Calu3 (cell line): ENCODE results near the gene TMEM63B. TPM values are rescaled to one million over a fixed set of nuclear protein-coding genes. Genes with fewer than 3 reads are reported as not detected.
"Not testable (repeated sequence)": the region's sequence is repeated elsewhere in the genome, so short reads cannot be mapped to it uniquely, and the experiment has no call there.

Source experiments
- BruUV-seq: library from RNA; stranded (reverse); fragments of 400-500 nt; replicated peaks from 2 replicates; lab custom pipeline; 2021; lab: Mats Ljungman, UMichigan
- CTCF ChIA-PET: fragments of 300-600 bp; sonication (Branson Sonifier 250); formaldehyde crosslinking; loops from one replicate; lab custom pipeline; 2022; ENCODE audit warnings: antibody characterized with exemption; lab: Charles Lee
- DNase-seq: peaks from one replicate; pipeline ENCODE4 v3.0.0; 2022
- H3K27ac Mint-ChIP-seq: one replicate; pipeline ENCODE4 v1.8.0; 2022; ENCODE audit warnings: mixed read lengths; ENCODE audit not compliant: unreplicated experiment
- H3K27me3 Mint-ChIP-seq: one replicate; pipeline ENCODE4 v1.8.0; 2022; ENCODE audit warnings: mixed read lengths; ENCODE audit not compliant: unreplicated experiment
- H3K36me3 Mint-ChIP-seq: one replicate; pipeline ENCODE4 v1.8.0; 2022; ENCODE audit warnings: mild to moderate bottlenecking, moderate library complexity, mixed read lengths; ENCODE audit not compliant: insufficient read depth, unreplicated experiment
- H3K4me1 Mint-ChIP-seq: one replicate; pipeline ENCODE4 v1.8.0; 2022; ENCODE audit warnings: mild to moderate bottlenecking, low read depth, mixed read lengths; ENCODE audit not compliant: unreplicated experiment
- H3K4me3 Mint-ChIP-seq: one replicate; pipeline ENCODE4 v1.8.0; 2022; ENCODE audit warnings: mild to moderate bottlenecking, low read depth, moderate library complexity, mixed read lengths; ENCODE audit not compliant: unreplicated experiment
- H3K9me3 Mint-ChIP-seq: one replicate; pipeline ENCODE4 v1.8.0; 2022; ENCODE audit warnings: low read depth, mixed read lengths; ENCODE audit not compliant: unreplicated experiment
- intact Hi-C: fragments of 100-400 bp; cut with micrococcal nuclease; formaldehyde crosslinking; loops from one replicate; pipeline ENCODE4 v1.10.0; 2022; ENCODE audit not compliant: unreplicated experiment
- total RNA-seq: library from RNA; stranded (reverse); gene quantifications from 2 replicates; pipeline ENCODE4 v1.2.3, GENCODE V29; 2022
- TF ChIP-seq, protein P1 (sequence below): fragments of 200-600 bp; IDR thresholded peaks from one replicate; pipeline ENCODE4 v1.8.0; 2022; ENCODE audit warnings: antibody characterized with exemption; ENCODE audit not compliant: unreplicated experiment

The TMEM63B gene
- total RNA-seq, 1 experiment from 2014 or later: 84.2 TPM

GRCh38 chr6:44088827-44089590, 38.3 kb upstream of the TMEM63B start:
- Mint-ChIP-seq H3K36me3 (peaks cover 26% of the 10 kb centered on the region), H3K4me1 (peaks cover 12% of the 10 kb centered on the region), H3K27ac (no peak overlapping the region), H3K27me3 (no peaks in the 10 kb centered on the region), H3K9me3 (no peaks in the 10 kb centered on the region), H3K4me3 (no peak overlapping the region)
- no peak for DNase-seq
- intact Hi-C loops: no loop called here
- CTCF ChIA-PET: interaction anchor here (1.1 kb wide), 1 partner anchor 10 kb away, joined by 3 read pairs; no protein-coding TSS in a partner anchor
- no TSS peak for BruUV-seq
- TF ChIP-seq, protein P1, sequence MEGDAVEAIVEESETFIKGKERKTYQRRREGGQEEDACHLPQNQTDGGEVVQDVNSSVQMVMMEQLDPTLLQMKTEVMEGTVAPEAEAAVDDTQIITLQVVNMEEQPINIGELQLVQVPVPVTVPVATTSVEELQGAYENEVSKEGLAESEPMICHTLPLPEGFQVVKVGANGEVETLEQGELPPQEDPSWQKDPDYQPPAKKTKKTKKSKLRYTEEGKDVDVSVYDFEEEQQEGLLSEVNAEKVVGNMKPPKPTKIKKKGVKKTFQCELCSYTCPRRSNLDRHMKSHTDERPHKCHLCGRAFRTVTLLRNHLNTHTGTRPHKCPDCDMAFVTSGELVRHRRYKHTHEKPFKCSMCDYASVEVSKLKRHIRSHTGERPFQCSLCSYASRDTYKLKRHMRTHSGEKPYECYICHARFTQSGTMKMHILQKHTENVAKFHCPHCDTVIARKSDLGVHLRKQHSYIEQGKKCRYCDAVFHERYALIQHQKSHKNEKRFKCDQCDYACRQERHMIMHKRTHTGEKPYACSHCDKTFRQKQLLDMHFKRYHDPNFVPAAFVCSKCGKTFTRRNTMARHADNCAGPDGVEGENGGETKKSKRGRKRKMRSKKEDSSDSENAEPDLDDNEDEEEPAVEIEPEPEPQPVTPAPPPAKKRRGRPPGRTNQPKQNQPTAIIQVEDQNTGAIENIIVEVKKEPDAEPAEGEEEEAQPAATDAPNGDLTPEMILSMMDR: no peak

DNA sequence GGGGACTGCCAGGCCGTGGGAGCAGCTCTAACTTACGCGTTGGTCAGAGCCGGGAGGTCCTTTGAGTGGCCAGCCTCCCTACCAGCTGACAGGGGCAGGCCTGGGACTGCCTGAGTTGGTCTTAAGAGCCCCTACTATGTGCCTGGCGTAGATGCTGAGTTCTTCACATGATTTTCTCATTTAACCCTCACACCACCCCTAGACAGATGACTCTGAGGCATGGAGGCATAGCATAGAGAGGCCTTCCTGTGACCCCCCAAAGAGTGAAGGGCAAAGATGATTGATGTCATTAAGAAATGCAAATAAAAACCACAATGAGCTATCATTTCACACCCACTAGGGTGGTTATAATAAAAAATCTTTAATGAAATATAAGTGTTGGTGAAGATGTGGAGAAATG, 36.9 kb upstream of the TMEM63B start:
- CTCF ChIA-PET: interaction anchor here (0.6 kb wide), 1 partner anchor 186 kb away, joined by 5 read pairs; no protein-coding TSS in a partner anchor
- TF ChIP-seq, protein P1: no peak
- H3K4me3 Mint-ChIP-seq: no peak overlapping the region
- no peak overlapping the region for H3K27ac Mint-ChIP-seq
- no peak for DNase-seq
- intact Hi-C loops: no loop called here
- peaks cover 32% of the 10 kb centered on the region for H3K36me3 Mint-ChIP-seq
- no peaks in the 10 kb centered on the region for H3K9me3 Mint-ChIP-seq
- BruUV-seq: no TSS peak
- H3K4me1 Mint-ChIP-seq: peaks cover 27% of the 10 kb centered on the region
- H3K27me3 Mint-ChIP-seq: no peaks in the 10 kb centered on the region

DNA sequence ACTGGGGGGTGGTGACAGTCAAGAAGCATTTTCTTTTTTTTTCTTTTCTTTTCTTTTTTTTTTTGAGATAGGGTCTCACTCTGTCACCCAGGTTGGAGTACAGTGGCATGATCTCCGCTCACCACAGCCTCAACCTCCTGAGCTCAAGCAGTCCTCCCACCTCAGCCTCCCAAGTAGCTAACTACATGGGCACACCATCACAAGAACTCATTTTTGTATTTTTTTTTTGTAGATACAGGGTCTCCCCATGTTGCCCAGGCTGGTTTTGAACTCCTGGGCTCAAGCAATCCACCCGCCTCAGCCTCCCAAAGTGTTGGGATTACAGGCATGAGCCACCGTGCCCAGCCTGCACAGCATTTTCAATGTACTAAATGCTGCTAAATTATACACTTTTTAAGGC, 36.0 kb upstream of the TMEM63B start:
- intact Hi-C loops, CTCF ChIA-PET, H3K9me3 Mint-ChIP-seq, BruUV-seq, H3K4me3 Mint-ChIP-seq, H3K27ac Mint-ChIP-seq, DNase-seq, H3K27me3 Mint-ChIP-seq: not testable (repeated sequence)
- Mint-ChIP-seq H3K36me3 (peaks cover 32% of the 10 kb centered on the region), H3K4me1 (peaks cover 29% of the 10 kb centered on the region)

- no peak for DNase-seq
- Mint-ChIP-seq H3K9me3 (no peaks in the 10 kb centered on the region), H3K27ac (no peak overlapping the region), H3K27me3 (no peaks in the 10 kb centered on the region), H3K4me3 (no peak overlapping the region), H3K36me3 (peaks cover 27% of the 10 kb centered on the region), H3K4me1 (peaks cover 29% of the 10 kb centered on the region)
- CTCF ChIA-PET: no interaction called here
- BruUV-seq: no TSS peak
- TF ChIP-seq, protein P1: no peak
- intact Hi-C loops: no loop called here
These were observed 35.1 kb upstream of the TMEM63B start for GRCh38 chr6:44091981-44092884.
